PFSK-1 (cell line): ENCODE data around the gene HAVCR2.

Source experiments
- FOXP2 ChIP-seq: optimal IDR thresholded peaks from 2 replicates; pipeline ENCODE3; 2011; ENCODE audit warnings: borderline replicate concordance, control low read depth, inconsistent platforms; ENCODE audit not compliant: insufficient read depth; ENCODE audit errors: extremely low read length, extremely low read depth
- POLR2AphosphoS5 ChIP-seq: IDR thresholded peaks from 2 replicates; pipeline ENCODE4 v1.6.1; 2012; ENCODE audit warnings: low read depth, mild to moderate bottlenecking, control low read depth, low read length, moderate library complexity
- SIN3A ChIP-seq: IDR thresholded peaks from 2 replicates; pipeline ENCODE4 v1.6.1; 2012; ENCODE audit warnings: mild to moderate bottlenecking, low read length, moderate library complexity, borderline replicate concordance; ENCODE audit not compliant: insufficient read depth
- TAF1 ChIP-seq: IDR thresholded peaks from 2 replicates; pipeline ENCODE4 v1.6.1; 2012; ENCODE audit warnings: low read length, control low read depth, borderline replicate concordance; ENCODE audit not compliant: insufficient read depth
- TF ChIP-seq, protein P1 (sequence below), 2 experiments: IDR thresholded peaks; 2 replicates each; pipeline versions ENCODE4 v1.6.1 to v1.8.0; 2011 to 2012; ENCODE audit warnings: low read depth in 2 of 2, low read length in 2 of 2, control low read depth in 1 of 2, inconsistent platforms in 1 of 2, mild to moderate bottlenecking in 1 of 2, moderate library complexity in 1 of 2; ENCODE audit not compliant: insufficient read depth in 1 of 2

Gene HAVCR2

DNA sequence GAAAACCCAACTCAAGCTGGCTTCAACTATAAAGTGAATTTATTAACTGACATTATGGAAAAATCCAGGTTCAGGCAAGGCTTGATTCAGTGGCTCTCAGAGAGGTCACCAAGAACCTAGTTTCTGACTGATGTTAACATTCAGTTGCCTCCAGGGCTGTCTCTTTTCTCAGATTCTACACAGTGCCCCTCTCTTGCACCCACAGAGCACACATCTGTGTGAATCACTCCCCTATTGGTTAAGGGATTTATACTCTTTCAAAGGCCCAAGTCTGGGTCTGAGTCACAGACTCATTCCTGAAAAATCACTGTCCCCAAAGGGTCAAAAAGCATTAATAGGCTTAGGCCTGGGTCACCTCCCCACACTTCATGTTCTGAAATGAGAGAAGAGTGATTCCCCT lies 6.2 kb upstream of the HAVCR2 start:
- TF ChIP-seq SIN3A (no peak), TAF1 (no peak), POLR2AphosphoS5 (no peak), FOXP2 (no peak)
- TF ChIP-seq, protein P1, sequence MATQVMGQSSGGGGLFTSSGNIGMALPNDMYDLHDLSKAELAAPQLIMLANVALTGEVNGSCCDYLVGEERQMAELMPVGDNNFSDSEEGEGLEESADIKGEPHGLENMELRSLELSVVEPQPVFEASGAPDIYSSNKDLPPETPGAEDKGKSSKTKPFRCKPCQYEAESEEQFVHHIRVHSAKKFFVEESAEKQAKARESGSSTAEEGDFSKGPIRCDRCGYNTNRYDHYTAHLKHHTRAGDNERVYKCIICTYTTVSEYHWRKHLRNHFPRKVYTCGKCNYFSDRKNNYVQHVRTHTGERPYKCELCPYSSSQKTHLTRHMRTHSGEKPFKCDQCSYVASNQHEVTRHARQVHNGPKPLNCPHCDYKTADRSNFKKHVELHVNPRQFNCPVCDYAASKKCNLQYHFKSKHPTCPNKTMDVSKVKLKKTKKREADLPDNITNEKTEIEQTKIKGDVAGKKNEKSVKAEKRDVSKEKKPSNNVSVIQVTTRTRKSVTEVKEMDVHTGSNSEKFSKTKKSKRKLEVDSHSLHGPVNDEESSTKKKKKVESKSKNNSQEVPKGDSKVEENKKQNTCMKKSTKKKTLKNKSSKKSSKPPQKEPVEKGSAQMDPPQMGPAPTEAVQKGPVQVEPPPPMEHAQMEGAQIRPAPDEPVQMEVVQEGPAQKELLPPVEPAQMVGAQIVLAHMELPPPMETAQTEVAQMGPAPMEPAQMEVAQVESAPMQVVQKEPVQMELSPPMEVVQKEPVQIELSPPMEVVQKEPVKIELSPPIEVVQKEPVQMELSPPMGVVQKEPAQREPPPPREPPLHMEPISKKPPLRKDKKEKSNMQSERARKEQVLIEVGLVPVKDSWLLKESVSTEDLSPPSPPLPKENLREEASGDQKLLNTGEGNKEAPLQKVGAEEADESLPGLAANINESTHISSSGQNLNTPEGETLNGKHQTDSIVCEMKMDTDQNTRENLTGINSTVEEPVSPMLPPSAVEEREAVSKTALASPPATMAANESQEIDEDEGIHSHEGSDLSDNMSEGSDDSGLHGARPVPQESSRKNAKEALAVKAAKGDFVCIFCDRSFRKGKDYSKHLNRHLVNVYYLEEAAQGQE (IDR thresholded peaks at IDR 0.05; ENCODE audit: insufficient read depth in 1 of 2, low read depth in 2 of 2, low read length in 2 of 2), result no peak

DNA sequence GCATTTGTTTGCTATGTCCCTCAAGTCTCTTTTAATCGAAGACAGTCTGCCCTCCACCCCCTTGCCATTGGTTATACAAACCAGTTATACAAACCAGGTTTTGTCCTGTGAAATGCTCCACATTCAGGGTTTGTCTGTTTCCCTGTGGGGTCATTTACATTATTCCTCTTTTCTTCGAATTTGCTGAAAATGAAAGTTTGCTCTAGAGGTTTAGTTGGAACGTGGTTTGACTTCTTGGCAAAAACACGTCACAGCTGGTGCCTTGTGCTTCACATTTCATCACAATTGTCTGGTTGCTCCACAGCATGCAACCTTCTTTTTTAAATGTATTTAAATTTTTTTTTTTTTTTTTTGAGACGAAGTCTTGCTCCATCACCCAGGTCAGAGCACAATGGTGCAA lies 4.2 kb upstream of the HAVCR2 start:
- TF ChIP-seq, protein P1 (IDR thresholded peaks at IDR 0.05; ENCODE audit: insufficient read depth in 1 of 2, low read depth in 2 of 2, low read length in 2 of 2), result no peak
- no peak for TF ChIP-seq SIN3A
- TF ChIP-seq TAF1, result no peak
- TF ChIP-seq FOXP2, result no peak
- TF ChIP-seq POLR2AphosphoS5, result no peak

DNA sequence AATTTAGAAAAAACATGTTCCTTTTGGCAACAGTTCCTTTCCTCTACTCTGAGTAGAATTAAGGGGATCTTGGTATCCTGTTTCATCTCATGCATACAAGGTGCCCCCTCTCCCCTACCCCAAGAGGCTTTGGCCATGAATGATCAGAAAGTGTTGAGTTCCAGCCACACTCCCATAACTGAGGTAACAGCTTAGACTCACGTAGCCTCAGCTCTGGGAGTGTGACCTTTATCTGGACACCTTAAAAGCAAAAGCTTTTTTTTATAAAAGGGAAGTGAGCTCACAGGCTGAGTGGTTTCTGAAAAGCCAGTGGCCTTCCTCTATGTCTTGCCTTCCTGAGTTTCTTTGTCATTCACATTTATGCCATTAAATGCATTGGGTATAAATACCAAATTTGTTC lies 900 bp upstream of the HAVCR2 start:
- TF ChIP-seq, protein P1 (IDR thresholded peaks at IDR 0.05; ENCODE audit: insufficient read depth in 1 of 2, low read depth in 2 of 2, low read length in 2 of 2), result no peak
- TF ChIP-seq FOXP2 (no peak), TAF1 (no peak), POLR2AphosphoS5 (no peak), SIN3A (no peak)

DNA sequence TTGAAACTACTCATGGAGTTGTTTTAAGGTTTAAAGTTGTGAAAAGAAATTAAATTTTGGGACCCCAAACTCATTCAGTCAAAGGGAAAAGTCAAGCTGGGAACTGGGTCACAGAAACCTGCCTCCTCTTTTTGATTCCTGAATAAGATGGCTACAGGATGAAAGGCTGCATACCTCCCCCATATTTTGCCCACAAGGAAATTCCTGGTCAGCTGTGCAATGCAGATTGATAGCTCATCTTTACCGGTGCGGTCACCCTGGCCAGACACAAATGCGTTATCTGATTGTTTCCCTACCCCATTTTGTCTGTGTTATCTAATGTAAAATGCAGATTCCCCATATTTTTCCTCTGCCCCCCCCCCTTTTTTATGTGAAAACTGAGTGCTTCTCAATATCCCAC lies 1.3 kb downstream of the HAVCR2 start:
- TF ChIP-seq FOXP2 (no peak), SIN3A (no peak), TAF1 (no peak), POLR2AphosphoS5 (no peak)
- TF ChIP-seq, protein P1 (IDR thresholded peaks at IDR 0.05; ENCODE audit: insufficient read depth in 1 of 2, low read depth in 2 of 2, low read length in 2 of 2), result no peak

DNA sequence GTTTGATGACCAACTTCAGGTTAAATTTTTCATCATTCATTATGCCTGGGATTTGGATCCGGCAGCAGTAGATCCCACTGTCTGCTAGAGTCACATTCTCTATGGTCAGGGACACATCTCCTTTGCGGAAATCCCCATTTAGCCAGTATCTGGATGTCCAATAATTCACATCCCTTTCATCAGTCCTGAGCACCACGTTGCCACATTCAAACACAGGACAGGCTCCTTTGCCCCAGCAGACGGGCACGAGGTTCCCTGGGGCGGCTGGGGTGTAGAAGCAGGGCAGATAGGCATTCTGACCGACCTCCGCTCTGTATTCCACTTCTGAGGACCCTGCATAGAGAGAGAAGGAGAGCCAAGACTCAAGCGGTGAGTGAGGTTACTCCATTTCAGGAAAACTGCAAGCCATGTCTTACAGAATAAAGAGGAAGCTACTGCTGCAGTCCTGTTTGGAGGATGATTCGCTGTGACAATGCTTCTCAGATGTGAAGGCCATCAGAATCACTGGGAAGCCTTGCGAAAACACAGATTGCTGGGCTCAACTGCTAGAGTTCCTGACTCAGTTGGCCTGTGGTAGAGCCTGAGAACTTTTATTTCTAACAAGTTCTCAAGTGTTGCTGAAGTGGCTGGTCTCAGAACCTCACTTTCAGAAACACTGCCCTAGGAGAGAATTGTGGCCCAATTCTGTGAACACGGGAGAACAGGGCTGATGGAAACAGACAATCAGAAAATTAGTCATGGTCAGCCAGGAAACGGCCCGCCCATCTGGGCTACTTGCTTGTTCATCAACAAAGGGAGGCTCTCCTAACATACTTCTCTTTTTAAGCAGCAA lies 2.0 kb downstream of the HAVCR2 start:
- TF ChIP-seq, protein P1 (IDR thresholded peaks at IDR 0.05; ENCODE audit: insufficient read depth in 1 of 2, low read depth in 2 of 2, low read length in 2 of 2), result no peak
- no peak for TF ChIP-seq POLR2AphosphoS5
- TF ChIP-seq FOXP2, result no peak
- TF ChIP-seq SIN3A, result no peak
- no peak for TF ChIP-seq TAF1
